OCI-LY3 (cell line): ENCODE data around the gene FBXO34.

Experiments
- EZH2phosphoT487 ChIP-seq: fragments of 200-600 bp; shearing (Covaris generic); IDR thresholded peaks from 2 replicates; pipeline ENCODE4 v1.6.1; 2018; ENCODE audit warnings: antibody characterized with exemption, mixed run types, low read depth
- TF ChIP-seq, protein P1 (sequence below): fragments of 200-600, 300-600 bp; sonication (generic); IDR thresholded peaks from 2 replicates; pipeline ENCODE4 v1.5.1; 2014; ENCODE audit warnings: antibody characterized with exemption, low read length, low read depth

GRCh38 chr14:55328317-55328716 is 57.1 kb downstream of the FBXO34 start:
- TF ChIP-seq, protein P1, sequence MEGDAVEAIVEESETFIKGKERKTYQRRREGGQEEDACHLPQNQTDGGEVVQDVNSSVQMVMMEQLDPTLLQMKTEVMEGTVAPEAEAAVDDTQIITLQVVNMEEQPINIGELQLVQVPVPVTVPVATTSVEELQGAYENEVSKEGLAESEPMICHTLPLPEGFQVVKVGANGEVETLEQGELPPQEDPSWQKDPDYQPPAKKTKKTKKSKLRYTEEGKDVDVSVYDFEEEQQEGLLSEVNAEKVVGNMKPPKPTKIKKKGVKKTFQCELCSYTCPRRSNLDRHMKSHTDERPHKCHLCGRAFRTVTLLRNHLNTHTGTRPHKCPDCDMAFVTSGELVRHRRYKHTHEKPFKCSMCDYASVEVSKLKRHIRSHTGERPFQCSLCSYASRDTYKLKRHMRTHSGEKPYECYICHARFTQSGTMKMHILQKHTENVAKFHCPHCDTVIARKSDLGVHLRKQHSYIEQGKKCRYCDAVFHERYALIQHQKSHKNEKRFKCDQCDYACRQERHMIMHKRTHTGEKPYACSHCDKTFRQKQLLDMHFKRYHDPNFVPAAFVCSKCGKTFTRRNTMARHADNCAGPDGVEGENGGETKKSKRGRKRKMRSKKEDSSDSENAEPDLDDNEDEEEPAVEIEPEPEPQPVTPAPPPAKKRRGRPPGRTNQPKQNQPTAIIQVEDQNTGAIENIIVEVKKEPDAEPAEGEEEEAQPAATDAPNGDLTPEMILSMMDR, result no peak
- TF ChIP-seq EZH2phosphoT487, result no peak
